ENCODE measurements around the gene FREY1. TPM values are rescaled to one million over a fixed set of nuclear protein-coding genes. Genes with fewer than 3 reads are reported as not detected.

The FREY1 gene
- total and polyA plus RNA-seq, 2 of the 4 experiments (the other 2 are of a cell fraction) = 0.21 TPM; not detected in 1

DNA sequence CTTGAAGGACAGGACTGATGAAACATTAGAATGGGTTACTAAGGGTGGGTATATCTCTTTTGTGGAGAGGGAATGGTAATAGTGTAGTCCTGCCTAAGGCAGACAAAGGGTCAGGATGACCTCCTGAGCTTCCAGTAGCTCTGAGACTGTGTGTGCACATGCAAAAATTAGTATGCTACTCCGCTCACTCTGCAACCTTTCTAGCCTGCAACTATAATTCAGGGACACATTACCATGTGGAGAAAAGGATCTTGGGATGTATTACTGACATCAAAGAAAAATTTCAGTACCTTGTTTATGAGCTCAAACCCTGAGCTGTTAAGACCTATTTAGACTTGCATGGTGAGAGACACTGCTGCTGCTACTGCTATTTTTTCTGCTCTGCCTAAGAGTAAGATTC lies 40.8 kb upstream of the FREY1 start:
- Histone ChIP-seq H3K56ac (ENCODE audit: extremely low read depth, insufficient read depth, low read length) (no peak overlapping the region), H3K4me1 (ENCODE audit: control insufficient read depth, insufficient read depth, low read length) (no peaks in the 10 kb centered on the region), H4K20me1 (ENCODE audit: insufficient read depth, low read length) (no peaks in the 10 kb centered on the region), H4K5ac (ENCODE audit: low read depth, low read length) (no peak overlapping the region), H2AK5ac (ENCODE audit: low read depth, low read length) (no peak overlapping the region), H3K14ac (replicated peaks; ENCODE audit: low read depth, low read length) (no peak overlapping the region), H2BK120ac (ENCODE audit: low read depth, low read length) (no peak overlapping the region), H3K23ac (ENCODE audit: low read depth, low read length) (no peak overlapping the region), H4K8ac (ENCODE audit: low read depth in 2 of 2, low read length in 2 of 2) (no peak overlapping the region), H3K4ac (ENCODE audit: low read depth, low read length) (no peak overlapping the region), H2BK15ac (ENCODE audit: low read depth, low read length) (no peak overlapping the region), H3K4me3 (ENCODE audit: insufficient read depth, low read depth, low read length) (no peak overlapping the region), H3K36me3 (ENCODE audit: control insufficient read depth, insufficient read depth, low read length) (peaks cover 51% of the 10 kb centered on the region), H3K9me1 (ENCODE audit: insufficient read depth, low read length) (0 out of 2 replicates have a peak, but pooled peaks cover 2% of the 10 kb centered on the region), H3K27me3 (ENCODE audit: control insufficient read depth, insufficient read depth, low read length) (no peaks in the 10 kb centered on the region), H2BK20ac (ENCODE audit: low read depth, low read length) (no peak overlapping the region), H2AK9ac (replicated peaks; ENCODE audit: low read depth, low read length, poor library complexity) (no peak overlapping the region), H3K27ac (ENCODE audit: insufficient read depth, low read length) (no peak overlapping the region), H3K79me1 (ENCODE audit: low read depth in 1 of 2, low read length in 2 of 2) (no peaks in the 10 kb centered on the region), H2AFZ (replicated peaks; ENCODE audit: low read length, poor library complexity) (no peak overlapping the region), H4K91ac (ENCODE audit: insufficient read depth, low read depth, low read length) (no peak overlapping the region), H3K9ac (ENCODE audit: low read depth, low read length) (no peak overlapping the region), H3K9me3 (ENCODE audit: control insufficient read depth, insufficient read depth, low read length) (no peaks in the 10 kb centered on the region), H3K18ac (ENCODE audit: low read depth, low read length) (no peak overlapping the region), H2BK5ac (ENCODE audit: low read depth, low read length, poor library complexity, severe bottlenecking) (no peak overlapping the region), H3K4me2 (ENCODE audit: low read depth, low read length) (no peak overlapping the region)
- intact Hi-C loops (cut with micrococcal nuclease) (no loop called here), in situ Hi-C loops (cut with MboI; ENCODE audit: low sequenced_read_pairs) (no loop called here), dilution Hi-C loops (cut with HindIII; ENCODE audit: low sequenced_read_pairs, unreplicated experiment) (no loop called here)
- no TSS peak for BruUV-seq (replicated peaks)
- CTCF ChIA-PET = no interaction called here
- no peak for ATAC-seq (ENCODE audit: low read depth)
- TF ChIP-seq POLR2A (IDR thresholded peaks at IDR 0.05; ENCODE audit: low read depth, low read length) (no peak), MAFK (IDR thresholded peaks at IDR 0.05; ENCODE audit: low read depth, low read length) (no peak), CHD1 (IDR thresholded peaks at IDR 0.05; ENCODE audit: low read depth, low read length) (no peak), FOS (IDR thresholded peaks at IDR 0.05; ENCODE audit: low read depth, low read length) (no peak)
- TF ChIP-seq, protein P1, sequence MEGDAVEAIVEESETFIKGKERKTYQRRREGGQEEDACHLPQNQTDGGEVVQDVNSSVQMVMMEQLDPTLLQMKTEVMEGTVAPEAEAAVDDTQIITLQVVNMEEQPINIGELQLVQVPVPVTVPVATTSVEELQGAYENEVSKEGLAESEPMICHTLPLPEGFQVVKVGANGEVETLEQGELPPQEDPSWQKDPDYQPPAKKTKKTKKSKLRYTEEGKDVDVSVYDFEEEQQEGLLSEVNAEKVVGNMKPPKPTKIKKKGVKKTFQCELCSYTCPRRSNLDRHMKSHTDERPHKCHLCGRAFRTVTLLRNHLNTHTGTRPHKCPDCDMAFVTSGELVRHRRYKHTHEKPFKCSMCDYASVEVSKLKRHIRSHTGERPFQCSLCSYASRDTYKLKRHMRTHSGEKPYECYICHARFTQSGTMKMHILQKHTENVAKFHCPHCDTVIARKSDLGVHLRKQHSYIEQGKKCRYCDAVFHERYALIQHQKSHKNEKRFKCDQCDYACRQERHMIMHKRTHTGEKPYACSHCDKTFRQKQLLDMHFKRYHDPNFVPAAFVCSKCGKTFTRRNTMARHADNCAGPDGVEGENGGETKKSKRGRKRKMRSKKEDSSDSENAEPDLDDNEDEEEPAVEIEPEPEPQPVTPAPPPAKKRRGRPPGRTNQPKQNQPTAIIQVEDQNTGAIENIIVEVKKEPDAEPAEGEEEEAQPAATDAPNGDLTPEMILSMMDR (conservative IDR thresholded peaks at IDR 0.05; ENCODE audit: low read depth, low read length) = no peak
- WGBS, 2 experiments (ENCODE audit: extremely low coverage in 2 of 2, insufficient read length in 1 of 2) = no CpG with 5 or more reads among the region's 1 CpG
- DNase-seq = no peak
- POLR2A ChIA-PET (ENCODE audit: unreplicated experiment) = no interaction called here
